ENCODE measurements around the gene POU2F1. TPM values are rescaled to one million over a fixed set of nuclear protein-coding genes. Genes with fewer than 3 reads are reported as not detected.

The POU2F1 gene
- total and polyA plus RNA-seq, 7 donors: 2.3 to 35.5 (median 15.0) TPM

GRCh38 chr1:167369175-167369574 is 148.5 kb downstream of the POU2F1 start:
- Histone ChIP-seq H3K9me3 (no peaks in the 10 kb centered on the region), H3K27ac (no peak overlapping the region), H3K36me3 (peaks cover 0 to 20% (median 4%) of the 10 kb centered on the region in 4 donors), H3K27me3 (no peaks in the 10 kb centered on the region), H3K4me3 (no peak overlapping the region), H3K4me1 (peaks cover 0 to 4% (median 0%) of the 10 kb centered on the region in 4 donors)
- intact Hi-C loops (cut with DNase I): no loop called here
- no peak for DNase-seq
- TF ChIP-seq POLR2AphosphoS5 (IDR thresholded peaks at IDR 0.05): no peak

GRCh38 chr1:167369933-167370332 is 149.2 kb downstream of the POU2F1 start:
- intact Hi-C loops (cut with DNase I): no loop called here
- no peaks in the 10 kb centered on the region for H3K27me3 ChIP-seq
- H3K36me3 ChIP-seq: peaks cover 0 to 22% (median 6%) of the 10 kb centered on the region in 4 donors
- H3K27ac ChIP-seq: no peak overlapping the region
- no peaks in the 10 kb centered on the region for H3K9me3 ChIP-seq
- TF ChIP-seq CTCF (IDR thresholded peaks at IDR 0.05) (no peak), EP300 (IDR thresholded peaks at IDR 0.05) (no peak)
- no peak for DNase-seq
- H3K4me1 ChIP-seq: peaks cover 0 to 4% (median 0%) of the 10 kb centered on the region in 4 donors
- WGBS, 2 donors: 89% methylated on average over 4 of the region's 4 CpGs
- no peak overlapping the region for H3K4me3 ChIP-seq

- no peak for DNase-seq
- TF ChIP-seq EP300 (IDR thresholded peaks at IDR 0.05) (no peak), POLR2AphosphoS5 (IDR thresholded peaks at IDR 0.05) (no peak), CTCF (IDR thresholded peaks at IDR 0.05) (no peak), POLR2A (IDR thresholded peaks at IDR 0.05) (no peak)
- Histone ChIP-seq H3K4me1 (peaks cover 0 to 4% (median 0%) of the 10 kb centered on the region in 4 donors), H3K36me3 (peaks cover 0 to 18% (median 2%) of the 10 kb centered on the region in 4 donors), H3K9me3 (no peaks in the 10 kb centered on the region), H3K4me3 (no peak overlapping the region), H3K27ac (no peak overlapping the region), H3K27me3 (no peaks in the 10 kb centered on the region)
- intact Hi-C loops (cut with DNase I): no loop called here
- 96% methylated on average over 4 of the region's 4 CpGs for WGBS, 2 donors
Measured at GRCh38 chr1:167371030-167371429, 150.3 kb downstream of the POU2F1 start.

GRCh38 chr1:167373398-167373797 is 152.7 kb downstream of the POU2F1 start:
- WGBS, 2 donors: 77 to 95% methylated on average over 1 of the region's 1 CpG
- H3K4me1 ChIP-seq: peaks cover 0 to 4% (median 0%) of the 10 kb centered on the region in 4 donors
- H3K36me3 ChIP-seq: peaks cover 0 to 30% (median 1%) of the 10 kb centered on the region in 4 donors
- H3K9me3 ChIP-seq: no peaks in the 10 kb centered on the region
- H3K27ac ChIP-seq: no peak overlapping the region
- intact Hi-C loops (cut with DNase I): no loop called here
- TF ChIP-seq EP300 (IDR thresholded peaks at IDR 0.05): no peak
- no peak for TF ChIP-seq CTCF (IDR thresholded peaks at IDR 0.05)
- no peak for TF ChIP-seq POLR2A (IDR thresholded peaks at IDR 0.05)
- no peak for TF ChIP-seq POLR2AphosphoS5 (IDR thresholded peaks at IDR 0.05)
- no peak overlapping the region for H3K4me3 ChIP-seq
- no peak for DNase-seq
- no peaks in the 10 kb centered on the region for H3K27me3 ChIP-seq

- Histone ChIP-seq H3K27ac (no peak overlapping the region), H3K36me3 (peaks cover 0 to 30% (median 1%) of the 10 kb centered on the region in 4 donors), H3K27me3 (no peaks in the 10 kb centered on the region), H3K4me1 (peaks cover 0 to 4% (median 0%) of the 10 kb centered on the region in 4 donors), H3K4me3 (no peak overlapping the region), H3K9me3 (no peaks in the 10 kb centered on the region)
- TF ChIP-seq POLR2A (IDR thresholded peaks at IDR 0.05): no peak
- TF ChIP-seq EP300 (IDR thresholded peaks at IDR 0.05): no peak
- no peak for TF ChIP-seq POLR2AphosphoS5 (IDR thresholded peaks at IDR 0.05)
- no peak for TF ChIP-seq CTCF (IDR thresholded peaks at IDR 0.05)
- DNase-seq: no peak
- WGBS, 2 donors: 94 to 97% methylated on average over 6 of the region's 6 CpGs
- intact Hi-C loops (cut with DNase I): no loop called here
Measured at GRCh38 chr1:167373986-167374385, 153.3 kb downstream of the POU2F1 start.

All from sigmoid colon (tissue), 7 donors.